ENCODE results near the gene LYG1. TPM values are rescaled to one million over a fixed set of nuclear protein-coding genes. Genes with fewer than 3 reads are reported as not detected.

LYG1 gene
- total and polyA plus RNA-seq, 2 of the 4 experiments (the other 2 are of a cell fraction): 1.2 TPM; not detected in 1

DNA sequence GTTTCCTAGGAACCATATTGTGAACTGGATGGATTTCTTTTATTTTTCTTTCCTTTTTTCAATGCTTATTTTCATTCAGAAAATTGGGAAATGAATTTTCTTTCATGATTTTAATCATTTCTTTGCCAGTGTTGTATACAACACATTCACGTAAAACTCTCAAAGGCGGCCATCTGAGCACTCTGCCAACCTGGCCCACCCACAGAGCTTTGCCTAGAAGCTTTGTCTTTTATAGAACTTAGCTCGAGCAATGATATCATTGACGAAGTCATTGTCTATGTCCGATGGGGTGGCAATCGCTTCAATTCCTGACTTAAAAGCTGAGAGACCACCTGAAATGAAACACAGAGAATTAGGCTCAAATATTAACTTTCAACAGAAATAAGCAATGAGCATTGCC is 58.8 kb downstream of the LYG1 start:
- no peak overlapping the region for H2BK15ac ChIP-seq (ENCODE audit: low read depth, low read length)
- TF ChIP-seq FOS (IDR thresholded peaks at IDR 0.05; ENCODE audit: low read depth, low read length) (no peak), MAZ (IDR thresholded peaks at IDR 0.05; ENCODE audit: borderline replicate concordance, low read depth, low read length) (no peak), SMC3 (IDR thresholded peaks at IDR 0.05; ENCODE audit: low read depth, low read length) (no peak), POLR2A (IDR thresholded peaks at IDR 0.05; ENCODE audit: low read depth, low read length) (no peak), RCOR1 (IDR thresholded peaks at IDR 0.05; ENCODE audit: insufficient replicate concordance, low read length) (no peak), RAD21 (IDR thresholded peaks at IDR 0.05; ENCODE audit: low read length) (no peak), BHLHE40 (IDR thresholded peaks at IDR 0.05; ENCODE audit: low read depth, low read length) (no peak), NFE2L2 (IDR thresholded peaks at IDR 0.05; ENCODE audit: low read depth, low read length) (no peak), RFX5 (IDR thresholded peaks at IDR 0.05; ENCODE audit: low read depth, low read length) (no peak), MXI1 (IDR thresholded peaks at IDR 0.05; ENCODE audit: borderline replicate concordance, low read depth, low read length) (no peak), CHD1 (IDR thresholded peaks at IDR 0.05; ENCODE audit: low read depth, low read length) (no peak)
- TF ChIP-seq, protein P1, sequence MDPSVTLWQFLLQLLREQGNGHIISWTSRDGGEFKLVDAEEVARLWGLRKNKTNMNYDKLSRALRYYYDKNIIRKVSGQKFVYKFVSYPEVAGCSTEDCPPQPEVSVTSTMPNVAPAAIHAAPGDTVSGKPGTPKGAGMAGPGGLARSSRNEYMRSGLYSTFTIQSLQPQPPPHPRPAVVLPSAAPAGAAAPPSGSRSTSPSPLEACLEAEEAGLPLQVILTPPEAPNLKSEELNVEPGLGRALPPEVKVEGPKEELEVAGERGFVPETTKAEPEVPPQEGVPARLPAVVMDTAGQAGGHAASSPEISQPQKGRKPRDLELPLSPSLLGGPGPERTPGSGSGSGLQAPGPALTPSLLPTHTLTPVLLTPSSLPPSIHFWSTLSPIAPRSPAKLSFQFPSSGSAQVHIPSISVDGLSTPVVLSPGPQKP (IDR thresholded peaks at IDR 0.05; ENCODE audit: borderline replicate concordance, low read depth, low read length): no peak
- TF ChIP-seq, protein P2, sequence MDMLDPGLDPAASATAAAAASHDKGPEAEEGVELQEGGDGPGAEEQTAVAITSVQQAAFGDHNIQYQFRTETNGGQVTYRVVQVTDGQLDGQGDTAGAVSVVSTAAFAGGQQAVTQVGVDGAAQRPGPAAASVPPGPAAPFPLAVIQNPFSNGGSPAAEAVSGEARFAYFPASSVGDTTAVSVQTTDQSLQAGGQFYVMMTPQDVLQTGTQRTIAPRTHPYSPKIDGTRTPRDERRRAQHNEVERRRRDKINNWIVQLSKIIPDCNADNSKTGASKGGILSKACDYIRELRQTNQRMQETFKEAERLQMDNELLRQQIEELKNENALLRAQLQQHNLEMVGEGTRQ (IDR thresholded peaks at IDR 0.05; ENCODE audit: low read depth, low read length): no peak
- TF ChIP-seq, protein P3, sequence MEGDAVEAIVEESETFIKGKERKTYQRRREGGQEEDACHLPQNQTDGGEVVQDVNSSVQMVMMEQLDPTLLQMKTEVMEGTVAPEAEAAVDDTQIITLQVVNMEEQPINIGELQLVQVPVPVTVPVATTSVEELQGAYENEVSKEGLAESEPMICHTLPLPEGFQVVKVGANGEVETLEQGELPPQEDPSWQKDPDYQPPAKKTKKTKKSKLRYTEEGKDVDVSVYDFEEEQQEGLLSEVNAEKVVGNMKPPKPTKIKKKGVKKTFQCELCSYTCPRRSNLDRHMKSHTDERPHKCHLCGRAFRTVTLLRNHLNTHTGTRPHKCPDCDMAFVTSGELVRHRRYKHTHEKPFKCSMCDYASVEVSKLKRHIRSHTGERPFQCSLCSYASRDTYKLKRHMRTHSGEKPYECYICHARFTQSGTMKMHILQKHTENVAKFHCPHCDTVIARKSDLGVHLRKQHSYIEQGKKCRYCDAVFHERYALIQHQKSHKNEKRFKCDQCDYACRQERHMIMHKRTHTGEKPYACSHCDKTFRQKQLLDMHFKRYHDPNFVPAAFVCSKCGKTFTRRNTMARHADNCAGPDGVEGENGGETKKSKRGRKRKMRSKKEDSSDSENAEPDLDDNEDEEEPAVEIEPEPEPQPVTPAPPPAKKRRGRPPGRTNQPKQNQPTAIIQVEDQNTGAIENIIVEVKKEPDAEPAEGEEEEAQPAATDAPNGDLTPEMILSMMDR (conservative IDR thresholded peaks at IDR 0.05; ENCODE audit: low read depth, low read length): no peak
- BruUV-seq (replicated peaks): no TSS peak
- no peak overlapping the region for H3K14ac ChIP-seq (replicated peaks; ENCODE audit: low read depth, low read length)
- H2AK9ac ChIP-seq (replicated peaks; ENCODE audit: low read depth, low read length, poor library complexity): no peak overlapping the region
- no peak overlapping the region for H2AK5ac ChIP-seq (ENCODE audit: low read depth, low read length)
- no peak overlapping the region for H3K27ac ChIP-seq (ENCODE audit: insufficient read depth, low read length)
- H2AFZ ChIP-seq (replicated peaks; ENCODE audit: low read length, poor library complexity): no peak overlapping the region
- dilution Hi-C loops (cut with HindIII; ENCODE audit: low sequenced_read_pairs, unreplicated experiment): no loop called here
- H3K79me1 ChIP-seq (ENCODE audit: low read depth in 1 of 2, low read length in 2 of 2): no peaks in the 10 kb centered on the region
- ATAC-seq (ENCODE audit: low read depth): no peak
- H3K36me3 ChIP-seq (ENCODE audit: control insufficient read depth, insufficient read depth, low read length): no peaks in the 10 kb centered on the region
- DNase-seq: no peak
- 83% methylated on average over 4 of the region's 6 CpGs; no CpG with 5 or more reads in 1 of the 2 experiments for WGBS, 2 experiments (ENCODE audit: extremely low coverage in 2 of 2, insufficient read length in 1 of 2)
- ChIA-PET CTCF (no interaction called here), POLR2A (ENCODE audit: unreplicated experiment) (no interaction called here)
- no peak overlapping the region for H2BK5ac ChIP-seq (ENCODE audit: low read depth, low read length, poor library complexity, severe bottlenecking)
- in situ Hi-C loops (cut with MboI; ENCODE audit: low sequenced_read_pairs): no loop called here
- intact Hi-C loops (cut with micrococcal nuclease): no loop called here
- no peak overlapping the region for H3K56ac ChIP-seq (ENCODE audit: extremely low read depth, insufficient read depth, low read length)
- H3K9me3 ChIP-seq (ENCODE audit: control insufficient read depth, insufficient read depth, low read length): no peaks in the 10 kb centered on the region
- H3K23ac ChIP-seq (ENCODE audit: low read depth, low read length): no peak overlapping the region
- H3K9ac ChIP-seq (ENCODE audit: low read depth, low read length): no peak overlapping the region
- H3K4me1 ChIP-seq (ENCODE audit: control insufficient read depth, insufficient read depth, low read length): no peaks in the 10 kb centered on the region
- no peak overlapping the region for H4K8ac ChIP-seq (ENCODE audit: low read depth in 2 of 2, low read length in 2 of 2)
- no peak overlapping the region for H2BK120ac ChIP-seq (ENCODE audit: low read depth, low read length)
- no peak overlapping the region for H3K4ac ChIP-seq (ENCODE audit: low read depth, low read length)
- no peak overlapping the region for H4K5ac ChIP-seq (ENCODE audit: low read depth, low read length)
- no peak overlapping the region for H3K18ac ChIP-seq (ENCODE audit: low read depth, low read length)
- no peak overlapping the region for H3K4me3 ChIP-seq (ENCODE audit: insufficient read depth, low read depth, low read length)
- H3K4me2 ChIP-seq (ENCODE audit: low read depth, low read length): no peak overlapping the region
- H4K20me1 ChIP-seq (ENCODE audit: insufficient read depth, low read length): no peaks in the 10 kb centered on the region
- 0 out of 2 replicates have a peak, but pooled peaks cover 2% of the 10 kb centered on the region for H3K9me1 ChIP-seq (ENCODE audit: insufficient read depth, low read length)
- no peak overlapping the region for H2BK20ac ChIP-seq (ENCODE audit: low read depth, low read length)
- H4K91ac ChIP-seq (ENCODE audit: insufficient read depth, low read depth, low read length): no peak overlapping the region
- no peaks in the 10 kb centered on the region for H3K27me3 ChIP-seq (ENCODE audit: control insufficient read depth, insufficient read depth, low read length)

Data from IMR-90 (cell line).